ENCODE data around the gene SIK2.

Gene SIK2

GRCh38 chr11:111734101-111734953 lies 132.1 kb downstream of the SIK2 start:
- Mint-ChIP-seq H3K27ac (no peak overlapping the region), H3K9me3 (no peaks in the 10 kb centered on the region), H3K4me3 (no peak overlapping the region), H3K4me1 (no peaks in the 10 kb centered on the region), H3K27me3 (no peaks in the 10 kb centered on the region), H3K36me3 (peaks cover 7% of the 10 kb centered on the region)
- ATAC-seq (ENCODE audit: low read depth) (no peak), DNase-seq (ENCODE audit: low spot score in 2 of 2) (no peak)

DNA sequence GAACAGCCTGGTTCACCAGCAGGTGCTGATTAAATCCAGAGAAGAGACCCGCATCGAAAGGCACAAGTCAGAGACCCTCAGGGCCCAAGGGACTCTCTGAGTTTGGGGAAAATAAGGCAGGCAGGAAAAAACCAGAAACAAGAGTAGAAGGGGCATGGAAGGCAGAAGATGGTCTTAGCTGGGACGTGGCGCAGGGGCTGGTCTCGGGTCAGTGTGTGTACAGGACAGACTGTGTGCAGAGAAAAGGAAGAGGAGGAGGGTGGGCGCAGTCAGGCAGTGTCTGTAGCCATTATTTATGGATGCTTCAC lies 132.7 kb downstream of the SIK2 start:
- DNase-seq (ENCODE audit: low spot score in 2 of 2), result no peak
- no peak for ATAC-seq (ENCODE audit: low read depth)
- no peaks in the 10 kb centered on the region for H3K4me1 Mint-ChIP-seq
- H3K27me3 Mint-ChIP-seq, result no peaks in the 10 kb centered on the region
- H3K27ac Mint-ChIP-seq, result no peak overlapping the region
- no peak overlapping the region for H3K4me3 Mint-ChIP-seq
- H3K36me3 Mint-ChIP-seq, result peaks cover 8% of the 10 kb centered on the region
- no peaks in the 10 kb centered on the region for H3K9me3 Mint-ChIP-seq

DNA sequence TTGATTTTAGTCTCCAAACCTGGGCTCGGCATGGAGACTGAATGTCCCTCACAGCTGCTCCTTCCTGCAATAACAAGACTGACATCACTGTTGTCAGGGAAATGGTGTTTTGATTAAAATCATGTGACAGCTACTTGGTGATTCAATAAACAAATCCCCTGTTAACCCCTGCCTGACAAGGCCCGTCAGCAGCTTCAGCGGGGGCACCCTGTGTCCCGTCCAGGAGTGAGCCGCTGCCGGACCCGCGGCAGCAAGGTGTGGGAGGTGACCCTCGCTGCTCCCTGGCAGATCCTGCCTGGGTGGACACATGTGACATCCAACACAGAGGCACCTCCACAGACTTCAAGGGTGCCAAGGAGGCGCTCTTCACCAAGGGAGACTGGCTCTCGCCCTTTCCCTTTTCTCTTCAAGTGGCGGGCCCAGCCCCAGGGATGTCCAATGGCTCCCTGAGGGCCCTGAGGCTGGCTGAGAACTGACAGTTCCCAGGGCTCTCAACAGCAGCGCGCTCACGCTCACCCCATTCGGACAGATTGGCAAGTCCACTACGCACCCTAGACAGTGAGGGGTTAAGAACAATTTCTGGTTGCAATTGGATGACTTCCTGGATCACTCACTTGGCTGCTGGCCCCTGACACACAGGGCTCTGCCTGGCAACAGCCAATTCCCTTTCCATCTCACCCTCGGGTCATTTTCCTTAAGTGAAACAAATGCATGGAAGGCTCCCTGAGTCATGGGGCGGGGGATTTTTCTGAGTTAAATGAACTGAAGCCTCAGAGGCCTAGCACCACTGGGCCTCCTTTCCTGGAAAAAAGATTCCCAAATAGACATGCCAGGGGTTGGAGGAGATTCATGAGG lies 133.2 kb downstream of the SIK2 start:
- no peak for ATAC-seq (ENCODE audit: low read depth)

DNA sequence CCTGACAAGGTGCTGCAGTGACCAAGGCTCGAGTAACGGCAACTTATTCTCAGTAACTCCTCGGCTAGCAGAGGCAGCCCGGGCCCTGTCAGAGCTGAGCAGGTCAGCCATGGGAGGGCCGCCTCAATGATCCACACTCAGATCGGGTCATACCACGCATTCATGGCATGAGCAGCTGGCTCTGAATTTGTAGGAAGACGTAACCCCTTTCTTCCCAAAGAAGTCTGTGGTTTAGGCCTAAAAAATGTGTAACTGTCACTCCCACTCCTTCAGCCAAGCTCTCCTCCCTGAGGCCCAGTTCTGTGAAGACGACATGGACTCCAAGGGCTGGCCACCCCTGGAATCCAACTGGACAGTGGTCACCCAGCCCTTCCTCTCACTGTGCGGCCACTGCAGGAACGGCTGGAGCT lies 133.9 kb downstream of the SIK2 start:
- Mint-ChIP-seq H3K27me3 (no peaks in the 10 kb centered on the region), H3K36me3 (peaks cover 14% of the 10 kb centered on the region), H3K4me3 (no peak overlapping the region), H3K9me3 (no peaks in the 10 kb centered on the region), H3K4me1 (no peaks in the 10 kb centered on the region), H3K27ac (no peak overlapping the region)
- no peak for ATAC-seq (ENCODE audit: low read depth)
- no peak for DNase-seq (ENCODE audit: low spot score in 2 of 2)

More for the DNA sequence above, 133.2 kb downstream of the SIK2 start:
- no peak overlapping the region for H3K27ac Mint-ChIP-seq
- H3K27me3 Mint-ChIP-seq, result no peaks in the 10 kb centered on the region
- no peaks in the 10 kb centered on the region for H3K9me3 Mint-ChIP-seq
- H3K4me1 Mint-ChIP-seq, result no peaks in the 10 kb centered on the region
- peaks cover 8% of the 10 kb centered on the region for H3K36me3 Mint-ChIP-seq
- DNase-seq (ENCODE audit: low spot score in 2 of 2), result no peak
- no peak overlapping the region for H3K4me3 Mint-ChIP-seq

- H3K4me1 Mint-ChIP-seq, result no peaks in the 10 kb centered on the region
- H3K27ac Mint-ChIP-seq, result no peak overlapping the region
- no peaks in the 10 kb centered on the region for H3K9me3 Mint-ChIP-seq
Observed at GRCh38 chr11:111736621-111737443, 134.6 kb downstream of the SIK2 start.

GRCh38 chr11:111737444-111738210 lies 135.4 kb downstream of the SIK2 start:
- Mint-ChIP-seq H3K27me3 (no peaks in the 10 kb centered on the region), H3K4me3 (no peak overlapping the region), H3K27ac (peak overlapping the region; percentile 85)

More at GRCh38 chr11:111736621-111737443, 134.6 kb downstream of the SIK2 start:
- H3K27me3 Mint-ChIP-seq, result no peaks in the 10 kb centered on the region
- H3K4me3 Mint-ChIP-seq, result no peak overlapping the region
- H3K36me3 Mint-ChIP-seq, result peaks cover 21% of the 10 kb centered on the region
- DNase-seq (ENCODE audit: low spot score in 2 of 2), result no peak
- no peak for ATAC-seq (ENCODE audit: low read depth)

GRCh38 chr11:111739299-111739698 lies 137.1 kb downstream of the SIK2 start:
- H3K9me3 Mint-ChIP-seq, result no peaks in the 10 kb centered on the region
- DNase-seq (ENCODE audit: low spot score in 2 of 2) (no peak), ATAC-seq (ENCODE audit: low read depth) (no peak)
- H3K4me1 Mint-ChIP-seq, result no peaks in the 10 kb centered on the region
- no peak overlapping the region for H3K4me3 Mint-ChIP-seq
- no peaks in the 10 kb centered on the region for H3K27me3 Mint-ChIP-seq
- H3K27ac Mint-ChIP-seq, result no peak overlapping the region
- peaks cover 28% of the 10 kb centered on the region for H3K36me3 Mint-ChIP-seq

More at GRCh38 chr11:111737444-111738210, 135.4 kb downstream of the SIK2 start:
- DNase-seq (ENCODE audit: low spot score in 2 of 2), result no peak
- H3K4me1 Mint-ChIP-seq, result no peaks in the 10 kb centered on the region
- peaks cover 22% of the 10 kb centered on the region for H3K36me3 Mint-ChIP-seq
- H3K9me3 Mint-ChIP-seq, result no peaks in the 10 kb centered on the region
- no peak for ATAC-seq (ENCODE audit: low read depth)

DNA sequence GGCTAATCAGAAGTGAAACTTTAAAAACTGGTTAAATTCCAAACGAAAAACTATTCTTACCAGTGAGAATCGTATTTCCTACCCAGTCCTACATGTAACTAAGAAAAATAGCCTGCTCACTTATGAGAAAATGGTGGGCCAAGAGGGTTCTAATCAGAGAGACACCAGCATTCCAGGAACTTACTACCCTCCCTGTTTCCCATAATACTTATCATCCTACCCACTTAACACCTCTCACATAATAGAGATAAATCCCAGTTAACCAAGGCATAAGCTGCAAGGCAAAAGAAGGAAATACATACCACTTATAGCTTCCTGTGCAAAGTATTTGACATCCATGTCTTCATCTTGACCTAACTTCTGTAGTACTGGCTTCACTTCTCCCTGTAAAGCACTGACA lies 139.5 kb downstream of the SIK2 start:
- no peaks in the 10 kb centered on the region for H3K4me1 Mint-ChIP-seq
- DNase-seq (ENCODE audit: low spot score in 2 of 2) (no peak), ATAC-seq (ENCODE audit: low read depth) (no peak)
- no peaks in the 10 kb centered on the region for H3K9me3 Mint-ChIP-seq
- peak overlapping the region; percentile 36 for H3K27ac Mint-ChIP-seq
- peaks cover 41% of the 10 kb centered on the region for H3K36me3 Mint-ChIP-seq
- H3K27me3 Mint-ChIP-seq, result no peaks in the 10 kb centered on the region
- no peak overlapping the region for H3K4me3 Mint-ChIP-seq

GRCh38 chr11:111743700-111744099 lies 141.5 kb downstream of the SIK2 start:
- no peak overlapping the region for H3K4me3 Mint-ChIP-seq
- H3K36me3 Mint-ChIP-seq, result peaks cover 41% of the 10 kb centered on the region
- no peaks in the 10 kb centered on the region for H3K9me3 Mint-ChIP-seq
- H3K27ac Mint-ChIP-seq, result no peak overlapping the region
- ATAC-seq (ENCODE audit: low read depth) (no peak), DNase-seq (ENCODE audit: low spot score in 2 of 2) (no peak)
- H3K27me3 Mint-ChIP-seq, result no peaks in the 10 kb centered on the region
- H3K4me1 Mint-ChIP-seq, result no peaks in the 10 kb centered on the region

DNA sequence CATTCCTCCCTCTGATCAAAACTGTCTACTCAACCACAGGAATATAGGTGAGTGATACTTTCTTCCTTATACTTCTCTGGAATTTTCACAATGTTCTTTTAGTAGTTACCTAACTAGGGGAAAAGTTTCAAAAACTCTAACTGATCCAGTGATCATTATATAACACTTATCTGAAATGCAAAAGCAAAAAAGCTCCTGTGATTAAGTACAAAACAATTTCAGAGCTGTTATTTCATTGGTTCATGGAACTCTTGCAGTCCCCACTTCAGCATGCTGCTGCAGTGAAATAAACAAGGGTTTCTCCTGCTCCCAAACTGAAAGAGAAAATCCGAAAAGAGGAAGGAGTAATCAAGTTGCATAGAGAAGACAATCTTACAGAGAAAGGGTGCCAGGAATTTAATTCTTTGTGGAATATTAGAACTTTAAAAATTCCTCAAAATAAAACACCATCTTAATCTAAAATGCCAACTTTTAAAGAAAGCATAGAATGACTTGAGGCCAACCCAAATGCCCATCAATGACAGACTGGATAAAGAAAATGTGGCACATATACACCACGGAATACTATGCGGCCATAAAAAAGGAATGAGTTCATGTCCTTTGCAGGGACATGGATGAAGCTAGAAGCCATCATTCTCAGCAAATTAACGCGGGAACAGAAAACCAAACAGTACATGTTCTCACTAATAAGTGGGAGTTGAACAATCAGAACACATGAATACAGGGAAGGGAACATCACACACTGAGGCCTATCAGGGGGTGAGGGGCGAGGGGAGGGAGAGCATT lies 143.7 kb downstream of the SIK2 start:
- H3K27ac Mint-ChIP-seq, result peak overlapping the region; percentile 67
- DNase-seq (ENCODE audit: low spot score in 2 of 2), result no peak

DNA sequence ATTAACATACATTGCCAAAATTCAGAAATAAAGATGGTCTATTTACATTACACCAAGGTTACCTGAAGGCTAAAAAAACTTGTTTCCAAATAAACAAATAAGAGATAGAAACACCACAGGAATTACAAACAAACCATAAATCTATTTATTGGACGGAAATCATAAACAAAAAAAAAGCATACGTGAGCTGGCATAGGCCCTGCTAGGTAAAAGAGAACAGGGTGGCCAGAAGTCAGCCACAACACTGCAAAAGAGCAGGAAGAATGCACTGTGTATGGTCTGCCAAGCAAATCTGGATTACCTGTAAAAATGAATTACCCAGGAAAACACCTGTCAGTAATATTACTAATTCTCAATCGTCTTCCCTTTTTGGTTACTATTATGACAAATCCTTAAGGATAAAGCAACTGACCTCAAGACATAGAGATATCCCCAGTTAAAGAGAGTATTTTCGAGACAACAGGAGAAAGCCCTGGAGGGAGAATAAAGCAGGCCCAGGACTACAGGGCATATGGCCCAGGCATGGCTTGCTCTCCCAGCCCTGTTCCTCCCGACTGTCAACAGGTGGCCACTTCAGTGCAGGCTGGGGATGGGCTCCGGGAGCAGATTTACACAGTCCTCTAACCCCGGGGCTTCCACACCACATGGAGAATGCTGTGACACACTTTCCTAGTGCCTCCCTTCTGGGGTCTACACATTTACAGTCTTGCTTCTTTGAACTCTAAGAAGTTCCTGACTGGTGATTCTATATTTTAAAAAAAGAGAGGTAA lies 146.0 kb downstream of the SIK2 start:
- H3K27ac Mint-ChIP-seq, result no peak overlapping the region
- no peak for DNase-seq (ENCODE audit: low spot score in 2 of 2)
- H3K9me3 Mint-ChIP-seq, result no peaks in the 10 kb centered on the region
- H3K4me3 Mint-ChIP-seq, result no peak overlapping the region
- no peaks in the 10 kb centered on the region for H3K27me3 Mint-ChIP-seq
- peaks cover 39% of the 10 kb centered on the region for H3K36me3 Mint-ChIP-seq
- ATAC-seq (ENCODE audit: low read depth), result no peak
- no peaks in the 10 kb centered on the region for H3K4me1 Mint-ChIP-seq

More for the DNA sequence above, 143.7 kb downstream of the SIK2 start:
- Mint-ChIP-seq H3K9me3 (no peaks in the 10 kb centered on the region), H3K36me3 (peaks cover 41% of the 10 kb centered on the region), H3K4me1 (no peaks in the 10 kb centered on the region), H3K27me3 (no peaks in the 10 kb centered on the region), H3K4me3 (no peak overlapping the region)
- no peak for ATAC-seq (ENCODE audit: low read depth)

- H3K36me3 Mint-ChIP-seq, result peaks cover 39% of the 10 kb centered on the region
- no peaks in the 10 kb centered on the region for H3K27me3 Mint-ChIP-seq
- no peak overlapping the region for H3K4me3 Mint-ChIP-seq
- H3K27ac Mint-ChIP-seq, result no peak overlapping the region
- DNase-seq (ENCODE audit: low spot score in 2 of 2) (no peak), ATAC-seq (ENCODE audit: low read depth) (no peak)
- no peaks in the 10 kb centered on the region for H3K4me1 Mint-ChIP-seq
- no peaks in the 10 kb centered on the region for H3K9me3 Mint-ChIP-seq
Observed at GRCh38 chr11:111749646-111750045, 147.4 kb downstream of the SIK2 start.

All from memory B cell (primary cell).